HUDEP-2 (cell line): Measurements from ENCODE around the gene ZEB1.
"Not testable (repeated sequence)": the region's sequence is repeated elsewhere in the genome, so short reads cannot be mapped to it uniquely, and the experiment has no call there.

Source experiments
- DNase-seq, 76 experiments: peaks; one replicate each; lab custom pipeline; 2025; ENCODE audit not compliant: unreplicated experiment in 76 of 76; lab: John Stamatoyannopoulos, UW

ZEB1 gene

GRCh38 chr10:31317652-31318381, 1.2 kb upstream of the ZEB1 start:
- DNase-seq: peak in 3 of 76 experiments; percentile 2 to 21 (median 6)

- peak in 18 of 76 experiments; percentile 1 to 62 (median 26) for DNase-seq
Observed at GRCh38 chr10:31318382-31318853, 598 bp upstream of the ZEB1 start.

GRCh38 chr10:31319602-31320549, 860 bp downstream of the ZEB1 start:
- peak in 8 of 76 experiments; percentile 2 to 24 (median 10) for DNase-seq

GRCh38 chr10:31320550-31321211, 1.7 kb downstream of the ZEB1 start:
- DNase-seq: peak in 4 of 76 experiments; percentile 7 to 19 (median 14)

- DNase-seq: no peak
Observed at GRCh38 chr10:31321396-31321941, 2.5 kb downstream of the ZEB1 start.

GRCh38 chr10:31322647-31323046, 3.6 kb downstream of the ZEB1 start:
- peak in 1 of 76 experiments; percentile 2 for DNase-seq

- no peak for DNase-seq
Observed at GRCh38 chr10:31340343-31340742, 21.3 kb downstream of the ZEB1 start.

- no peak for DNase-seq
Observed at GRCh38 chr10:31341552-31341951, 22.5 kb downstream of the ZEB1 start.

- DNase-seq: no peak
Observed at GRCh38 chr10:31343009-31343408, 24.0 kb downstream of the ZEB1 start.

- no peak for DNase-seq
Observed at GRCh38 chr10:31343551-31343950, 24.5 kb downstream of the ZEB1 start.

- DNase-seq: no peak
Observed at GRCh38 chr10:31345886-31346285, 26.9 kb downstream of the ZEB1 start.

GRCh38 chr10:31346953-31347352, 27.9 kb downstream of the ZEB1 start:
- DNase-seq: no peak

- DNase-seq: no peak
Observed at GRCh38 chr10:31347705-31348104, 28.7 kb downstream of the ZEB1 start.

- DNase-seq: no peak
Observed at GRCh38 chr10:31350891-31351290, 31.9 kb downstream of the ZEB1 start.

- no peak for DNase-seq
Observed at GRCh38 chr10:31352436-31353226, 33.6 kb downstream of the ZEB1 start.

- peak in 3 of 76 experiments; percentile 7 to 18 (median 13) for DNase-seq
Observed at GRCh38 chr10:31353574-31353973, 34.6 kb downstream of the ZEB1 start.

- DNase-seq: no peak
Observed at GRCh38 chr10:31358688-31359330, 39.8 kb downstream of the ZEB1 start.

- no peak for DNase-seq
Observed at GRCh38 chr10:31359979-31360378, 41.0 kb downstream of the ZEB1 start.

GRCh38 chr10:31361475-31361874, 42.5 kb downstream of the ZEB1 start:
- not testable (repeated sequence) for DNase-seq
